ENCODE data around the gene SLC27A5. TPM values are rescaled to one million over a fixed set of nuclear protein-coding genes. Genes with fewer than 3 reads are reported as not detected.
A peak's percentile ranks its signal among the peaks of the same experiment; 100 is the strongest.

The SLC27A5 gene, protein sequence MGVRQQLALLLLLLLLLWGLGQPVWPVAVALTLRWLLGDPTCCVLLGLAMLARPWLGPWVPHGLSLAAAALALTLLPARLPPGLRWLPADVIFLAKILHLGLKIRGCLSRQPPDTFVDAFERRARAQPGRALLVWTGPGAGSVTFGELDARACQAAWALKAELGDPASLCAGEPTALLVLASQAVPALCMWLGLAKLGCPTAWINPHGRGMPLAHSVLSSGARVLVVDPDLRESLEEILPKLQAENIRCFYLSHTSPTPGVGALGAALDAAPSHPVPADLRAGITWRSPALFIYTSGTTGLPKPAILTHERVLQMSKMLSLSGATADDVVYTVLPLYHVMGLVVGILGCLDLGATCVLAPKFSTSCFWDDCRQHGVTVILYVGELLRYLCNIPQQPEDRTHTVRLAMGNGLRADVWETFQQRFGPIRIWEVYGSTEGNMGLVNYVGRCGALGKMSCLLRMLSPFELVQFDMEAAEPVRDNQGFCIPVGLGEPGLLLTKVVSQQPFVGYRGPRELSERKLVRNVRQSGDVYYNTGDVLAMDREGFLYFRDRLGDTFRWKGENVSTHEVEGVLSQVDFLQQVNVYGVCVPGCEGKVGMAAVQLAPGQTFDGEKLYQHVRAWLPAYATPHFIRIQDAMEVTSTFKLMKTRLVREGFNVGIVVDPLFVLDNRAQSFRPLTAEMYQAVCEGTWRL
- total RNA-seq (2016; rRNA removed; fragmentation: Illumina TruSeq; extraction: Trizol) = 40.2 and 41.2 TPM in 2 replicates
- 49.0 and 49.9 TPM in 2 replicates for total RNA-seq (2016; cell fraction: cytosol; rRNA removed; fragmentation: Illumina TruSeq; extraction: Trizol; ENCODE audit: low read depth)
- 39.8 and 42.2 TPM in 2 replicates for total RNA-seq (2016; cell fraction: insoluble cytoplasmic fraction; rRNA removed; fragmentation: Illumina TruSeq; extraction: Trizol)
- total RNA-seq (2016; cell fraction: membrane; rRNA removed; fragmentation: Illumina TruSeq; extraction: Trizol) = 59.4 and 64.1 TPM in 2 replicates
- 18.8 and 20.1 TPM in 2 replicates for total RNA-seq (2016; cell fraction: nucleus; rRNA removed; fragmentation: Illumina TruSeq; extraction: Trizol)
- polyA plus RNA-seq (2011; rRNA removed) = 30.3 and 36.5 TPM in 2 replicates
- 39.8 and 55.5 TPM in 2 replicates for polyA plus RNA-seq (2011; cell fraction: cytosol; rRNA removed)
- 39.1 and 43.9 TPM in 2 replicates for polyA plus RNA-seq (2011; cell fraction: nucleus; rRNA removed)
- 25.9 and 32.1 TPM in 2 replicates for polyA plus RNA-seq (2012)
- polyA plus RNA-seq (2016; cell fraction: cytosol; fragmentation: Illumina TruSeq; extraction: Trizol; ENCODE audit: low read depth) = 47.2 and 55.8 TPM in 2 replicates
- 36.1 and 36.3 TPM in 2 replicates for polyA plus RNA-seq (2016; cell fraction: insoluble cytoplasmic fraction; fragmentation: Illumina TruSeq; extraction: Trizol; ENCODE audit: low read depth)
- 47.0 and 55.2 TPM in 2 replicates for polyA plus RNA-seq (2016; cell fraction: membrane; fragmentation: Illumina TruSeq; extraction: Trizol; ENCODE audit: low read depth)
- polyA plus RNA-seq (2016; cell fraction: nucleus; fragmentation: Illumina TruSeq; extraction: Trizol; ENCODE audit: insufficient read depth, low read depth) = 21.2 and 23.9 TPM in 2 replicates
- 66.1 and 97.3 TPM in 2 replicates for polyA minus RNA-seq (2011; rRNA and poly(A)+ RNA removed; ENCODE audit: low replicate concordance)
- 7.8 and 9.5 TPM in 2 replicates for polyA minus RNA-seq (2011; cell fraction: cytosol; rRNA and poly(A)+ RNA removed)
- 18.9 and 20.1 TPM in 2 replicates for polyA minus RNA-seq (2011; cell fraction: nucleus; rRNA and poly(A)+ RNA removed)
- Bru-seq, nascent RNA = percentile 47 among the genes with signal in this experiment
- BruChase-seq, experiment 1, labeled RNA remaining after a 6-hour chase = percentile 40 among the genes with signal in this experiment
- percentile 45 among the genes with signal in this experiment for BruChase-seq, experiment 2, labeled RNA remaining after a 2-hour chase
- long read RNA-seq, experiment 1, transcript SLC27A5-204 (3 exons, 643 nt) = major isoform, 32 of 55 reads
- long read RNA-seq, experiment 1, transcript SLC27A5-201 (10 exons, 2,361 nt) = minor isoform, 9 of 55 reads
- long read RNA-seq, experiment 1, partial matches to known transcripts = 2 of 55 reads
- long read RNA-seq, experiment 1, other reads (novel, unspliced or antisense) = 4 of 55 reads
- long read RNA-seq, experiment 2, full-length matches to known transcripts = 24 of 27 reads
- long read RNA-seq, experiment 2, partial matches to known transcripts = 1 of 27 reads
- long read RNA-seq, experiment 2, other reads (novel, unspliced or antisense) = 2 of 27 reads

DNA sequence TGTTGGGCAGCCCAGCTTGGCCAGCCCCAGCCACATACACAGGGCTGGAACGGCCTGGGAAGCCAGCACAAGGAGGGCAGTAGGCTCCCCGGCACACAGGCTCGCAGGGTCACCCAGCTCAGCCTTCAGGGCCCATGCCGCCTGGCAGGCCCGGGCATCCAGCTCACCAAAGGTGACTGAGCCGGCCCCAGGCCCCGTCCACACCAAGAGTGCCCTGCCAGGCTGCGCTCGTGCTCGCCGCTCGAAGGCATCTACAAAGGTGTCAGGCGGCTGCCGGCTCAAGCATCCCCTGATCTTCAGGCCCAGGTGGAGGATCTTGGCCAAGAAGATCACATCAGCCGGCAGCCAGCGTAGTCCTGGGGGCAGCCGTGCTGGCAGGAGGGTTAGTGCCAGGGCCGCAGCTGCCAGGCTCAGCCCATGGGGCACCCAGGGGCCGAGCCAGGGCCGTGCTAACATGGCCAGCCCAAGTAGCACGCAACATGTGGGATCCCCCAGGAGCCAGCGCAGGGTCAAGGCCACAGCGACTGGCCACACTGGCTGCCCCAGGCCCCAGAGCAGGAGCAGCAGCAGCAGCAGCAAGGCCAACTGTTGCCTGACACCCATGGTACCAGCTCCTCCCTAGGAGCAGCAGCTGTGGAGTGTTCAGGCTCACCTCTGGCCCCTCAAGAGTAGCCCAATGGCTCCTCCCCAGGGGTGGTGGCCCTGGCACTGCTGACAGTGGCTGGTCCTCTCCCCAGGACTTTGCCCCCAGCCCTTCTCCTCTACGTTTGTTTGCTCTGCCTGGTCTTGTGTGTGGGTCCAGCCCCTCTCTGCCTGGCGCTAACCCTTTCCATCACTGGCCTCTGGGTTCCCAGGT lies at the start of gene SLC27A5:
Gene SLC27A5 (minus strand): TSS at position 640 of the 856 bp plus-strand sequence. CDS start 37 bp downstream, at position 603.
- BruUV-seq (replicated peaks) = no TSS peak
- H3K36me3 ChIP-seq (replicated peaks in 1 of 2; ENCODE audit: control insufficient read depth in 1 of 2, insufficient read depth in 2 of 2, low read length in 2 of 2) = peaks cover 2 to 4% of the 10 kb centered on the region in 2 experiments; a peak in 3 of 5 replicates
- FAIRE-seq = peak; percentile 92
- no peaks in the 10 kb centered on the region for H4K20me1 ChIP-seq (ENCODE audit: insufficient read depth, low read length)
- peak within 1 kb of the TSS; percentile 85 for H3K4me2 ChIP-seq (ENCODE audit: low read depth, low read length)
- intact Hi-C loops (cut with micrococcal nuclease; ENCODE audit: unreplicated experiment) = no loop called here
- DNase-seq (ENCODE audit: low spot score) = peak; percentile 91
- peaks cover 10% of the 10 kb centered on the region for H3K79me2 ChIP-seq (ENCODE audit: insufficient read depth, low read length)
- POLR2A ChIA-PET = interaction anchor here (0.6 to 5.8 kb wide), 10 partner anchors 9 to 149 kb away, joined by 3 to 44 read pairs (median 5); partner anchors contain the start of genes CHMP2A, TRIM28, UBE2M and ZBTB45
- CTCF ChIA-PET (ENCODE audit: low intra/inter-chr PET ratio, low total read pairs) = no interaction called here
- H3K4me1 ChIP-seq (ENCODE audit: insufficient read depth, low read length) = peaks cover 60% of the 10 kb centered on the region
- no peaks in the 10 kb centered on the region for H3K9me3 ChIP-seq (ENCODE audit: low read length)
- peak; percentile 83 for ATAC-seq
- H2AFZ ChIP-seq (ENCODE audit: low read length) = no peak within 1 kb of the TSS
- H3K27ac ChIP-seq (ENCODE audit: extremely low read length, insufficient read depth, low read length) = peak within 1 kb of the TSS; percentile 79
- WGBS (ENCODE audit: low lambda C conversion rate) = 73% methylated on average over 4 of the region's 25 CpGs
- in situ Hi-C loops (cut with HindIII; ENCODE audit: extremely low pct_ligation_motif_present, low pct_unique_long_range_greater_than_20kb) = no loop called here
- H3K9ac ChIP-seq (ENCODE audit: insufficient read depth, low read depth, low read length) = peak within 1 kb of the TSS; percentile 49
- H3K4me3 ChIP-seq (replicated peaks in 1 of 3; ENCODE audit: insufficient read depth in 1 of 3, low read depth in 2 of 3, low read length in 3 of 3) = peak within 1 kb of the TSS in 2 of 3 experiments; percentile 5 to 59; a peak in 4 of 6 replicates
- no peaks in the 10 kb centered on the region; a peak in 1 of 5 replicates for H3K27me3 ChIP-seq (ENCODE audit: control insufficient read depth in 1 of 2, insufficient read depth in 2 of 2, low read length in 2 of 2)
- TF ChIP-seq, protein P1, sequence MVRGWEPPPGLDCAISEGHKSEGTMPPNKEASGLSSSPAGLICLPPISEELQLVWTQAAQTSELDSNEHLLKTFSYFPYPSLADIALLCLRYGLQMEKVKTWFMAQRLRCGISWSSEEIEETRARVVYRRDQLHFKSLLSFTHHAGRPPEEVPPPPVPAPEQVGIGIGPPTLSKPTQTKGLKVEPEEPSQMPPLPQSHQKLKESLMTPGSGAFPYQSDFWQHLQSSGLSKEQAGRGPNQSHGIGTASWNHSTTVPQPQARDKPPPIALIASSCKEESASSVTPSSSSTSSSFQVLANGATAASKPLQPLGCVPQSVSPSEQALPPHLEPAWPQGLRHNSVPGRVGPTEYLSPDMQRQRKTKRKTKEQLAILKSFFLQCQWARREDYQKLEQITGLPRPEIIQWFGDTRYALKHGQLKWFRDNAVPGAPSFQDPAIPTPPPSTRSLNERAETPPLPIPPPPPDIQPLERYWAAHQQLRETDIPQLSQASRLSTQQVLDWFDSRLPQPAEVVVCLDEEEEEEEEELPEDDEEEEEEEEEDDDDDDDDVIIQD (CRISPR knock-in tag; IDR thresholded peaks at IDR 0.05; ENCODE audit: low read depth) = no peak
- TF ChIP-seq RFX3 (CRISPR knock-in tag; IDR thresholded peaks at IDR 0.05) (no peak), ZFP36 (IDR thresholded peaks at IDR 0.05; ENCODE audit: borderline replicate concordance, low read depth, low read length, partially characterized antibody) (no peak), DNMT1 (CRISPR knock-in tag; IDR thresholded peaks at IDR 0.05) (peak; percentile 94), ZNF772 (CRISPR knock-in tag; IDR thresholded peaks at IDR 0.05) (peak; percentile 63; the same call in 1 of the 2 replicates), MYNN (CRISPR knock-in tag; IDR thresholded peaks at IDR 0.05; ENCODE audit: low read depth) (no peak)
- TF ChIP-seq, protein P2, sequence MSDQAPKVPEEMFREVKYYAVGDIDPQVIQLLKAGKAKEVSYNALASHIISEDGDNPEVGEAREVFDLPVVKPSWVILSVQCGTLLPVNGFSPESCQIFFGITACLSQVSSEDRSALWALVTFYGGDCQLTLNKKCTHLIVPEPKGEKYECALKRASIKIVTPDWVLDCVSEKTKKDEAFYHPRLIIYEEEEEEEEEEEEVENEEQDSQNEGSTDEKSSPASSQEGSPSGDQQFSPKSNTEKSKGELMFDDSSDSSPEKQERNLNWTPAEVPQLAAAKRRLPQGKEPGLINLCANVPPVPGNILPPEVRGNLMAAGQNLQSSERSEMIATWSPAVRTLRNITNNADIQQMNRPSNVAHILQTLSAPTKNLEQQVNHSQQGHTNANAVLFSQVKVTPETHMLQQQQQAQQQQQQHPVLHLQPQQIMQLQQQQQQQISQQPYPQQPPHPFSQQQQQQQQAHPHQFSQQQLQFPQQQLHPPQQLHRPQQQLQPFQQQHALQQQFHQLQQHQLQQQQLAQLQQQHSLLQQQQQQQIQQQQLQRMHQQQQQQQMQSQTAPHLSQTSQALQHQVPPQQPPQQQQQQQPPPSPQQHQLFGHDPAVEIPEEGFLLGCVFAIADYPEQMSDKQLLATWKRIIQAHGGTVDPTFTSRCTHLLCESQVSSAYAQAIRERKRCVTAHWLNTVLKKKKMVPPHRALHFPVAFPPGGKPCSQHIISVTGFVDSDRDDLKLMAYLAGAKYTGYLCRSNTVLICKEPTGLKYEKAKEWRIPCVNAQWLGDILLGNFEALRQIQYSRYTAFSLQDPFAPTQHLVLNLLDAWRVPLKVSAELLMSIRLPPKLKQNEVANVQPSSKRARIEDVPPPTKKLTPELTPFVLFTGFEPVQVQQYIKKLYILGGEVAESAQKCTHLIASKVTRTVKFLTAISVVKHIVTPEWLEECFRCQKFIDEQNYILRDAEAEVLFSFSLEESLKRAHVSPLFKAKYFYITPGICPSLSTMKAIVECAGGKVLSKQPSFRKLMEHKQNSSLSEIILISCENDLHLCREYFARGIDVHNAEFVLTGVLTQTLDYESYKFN (CRISPR knock-in tag; conservative IDR thresholded peaks at IDR 0.05) = peak; percentile 94

All from HepG2 (cell line).